ENCODE results near the gene HERPUD1. TPM values are rescaled to one million over a fixed set of nuclear protein-coding genes. Genes with fewer than 3 reads are reported as not detected.

Gene HERPUD1
- total and polyA plus RNA-seq, 2 of the 13 experiments (the other 11 are each of a cell fraction or from before 2014, with no cell fraction given), result 96.2 to 323 TPM

- TF ChIP-seq, protein P1, sequence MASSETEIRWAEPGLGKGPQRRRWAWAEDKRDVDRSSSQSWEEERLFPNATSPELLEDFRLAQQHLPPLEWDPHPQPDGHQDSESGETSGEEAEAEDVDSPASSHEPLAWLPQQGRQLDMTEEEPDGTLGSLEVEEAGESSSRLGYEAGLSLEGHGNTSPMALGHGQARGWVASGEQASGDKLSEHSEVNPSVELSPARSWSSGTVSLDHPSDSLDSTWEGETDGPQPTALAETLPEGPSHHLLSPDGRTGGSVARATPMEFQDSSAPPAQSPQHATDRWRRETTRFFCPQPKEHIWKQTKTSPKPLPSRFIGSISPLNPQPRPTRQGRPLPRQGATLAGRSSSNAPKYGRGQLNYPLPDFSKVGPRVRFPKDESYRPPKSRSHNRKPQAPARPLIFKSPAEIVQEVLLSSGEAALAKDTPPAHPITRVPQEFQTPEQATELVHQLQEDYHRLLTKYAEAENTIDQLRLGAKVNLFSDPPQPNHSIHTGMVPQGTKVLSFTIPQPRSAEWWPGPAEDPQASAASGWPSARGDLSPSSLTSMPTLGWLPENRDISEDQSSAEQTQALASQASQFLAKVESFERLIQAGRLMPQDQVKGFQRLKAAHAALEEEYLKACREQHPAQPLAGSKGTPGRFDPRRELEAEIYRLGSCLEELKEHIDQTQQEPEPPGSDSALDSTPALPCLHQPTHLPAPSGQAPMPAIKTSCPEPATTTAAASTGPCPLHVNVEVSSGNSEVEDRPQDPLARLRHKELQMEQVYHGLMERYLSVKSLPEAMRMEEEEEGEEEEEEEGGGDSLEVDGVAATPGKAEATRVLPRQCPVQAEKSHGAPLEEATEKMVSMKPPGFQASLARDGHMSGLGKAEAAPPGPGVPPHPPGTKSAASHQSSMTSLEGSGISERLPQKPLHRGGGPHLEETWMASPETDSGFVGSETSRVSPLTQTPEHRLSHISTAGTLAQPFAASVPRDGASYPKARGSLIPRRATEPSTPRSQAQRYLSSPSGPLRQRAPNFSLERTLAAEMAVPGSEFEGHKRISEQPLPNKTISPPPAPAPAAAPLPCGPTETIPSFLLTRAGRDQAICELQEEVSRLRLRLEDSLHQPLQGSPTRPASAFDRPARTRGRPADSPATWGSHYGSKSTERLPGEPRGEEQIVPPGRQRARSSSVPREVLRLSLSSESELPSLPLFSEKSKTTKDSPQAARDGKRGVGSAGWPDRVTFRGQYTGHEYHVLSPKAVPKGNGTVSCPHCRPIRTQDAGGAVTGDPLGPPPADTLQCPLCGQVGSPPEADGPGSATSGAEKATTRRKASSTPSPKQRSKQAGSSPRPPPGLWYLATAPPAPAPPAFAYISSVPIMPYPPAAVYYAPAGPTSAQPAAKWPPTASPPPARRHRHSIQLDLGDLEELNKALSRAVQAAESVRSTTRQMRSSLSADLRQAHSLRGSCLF (CRISPR knock-in tag; IDR thresholded peaks at IDR 0.05; ENCODE audit: borderline replicate concordance), result peak; percentile 79; the same call in 1 of the 2 replicates
- TF ChIP-seq ZEB1 (IDR thresholded peaks at IDR 0.05; ENCODE audit: insufficient replicate concordance, low read depth), result peak; percentile 9
- peak; percentile 24 for TF ChIP-seq ZNF816 (CRISPR knock-in tag; IDR thresholded peaks at IDR 0.05; ENCODE audit: borderline replicate concordance)
- TF ChIP-seq MEIS1 (CRISPR knock-in tag; IDR thresholded peaks at IDR 0.05; ENCODE audit: borderline replicate concordance), result 0 out of 2 replicates have a peak, but pooled peaks have one; percentile 7
Measured at GRCh38 chr16:56931271-56931891, 561 bp upstream of the HERPUD1 start (continued).
